Stimulated activated CD4-positive, alpha-beta T cell treated with anti-CD3 and anti-CD28 coated beads, Interleukin-12 subunit alpha, Interleukin-12 subunit beta, amount 100 ng/mL, for 48 hours (primary cell): Measurements from ENCODE around the gene PSAP.

Source experiments
- DNase-seq, 3 donors: peaks; one replicate each; pipeline ENCODE4 v3.0.0-alpha.2; 2020; ENCODE audit warnings: low read depth in 2 of 3, low spot score in 1 of 3

Gene PSAP

GRCh38 chr10:71810048-71810750, 40.9 kb downstream of the PSAP start:
- DNase-seq, result no peak

- DNase-seq, result no peak
Measured at GRCh38 chr10:71809628-71810027, 41.4 kb downstream of the PSAP start.

- no peak for DNase-seq
Measured at GRCh38 chr10:71807557-71808510, 43.2 kb downstream of the PSAP start.

GRCh38 chr10:71806704-71807556, 44.1 kb downstream of the PSAP start:
- DNase-seq, result no peak

GRCh38 chr10:71805776-71806703, 45.0 kb downstream of the PSAP start:
- no peak for DNase-seq

GRCh38 chr10:71804077-71804476, 47.0 kb downstream of the PSAP start:
- DNase-seq, result no peak

GRCh38 chr10:71802715-71803488, 48.1 kb downstream of the PSAP start:
- no peak for DNase-seq

- no peak for DNase-seq
Measured at GRCh38 chr10:71802235-71802634, 48.8 kb downstream of the PSAP start.

GRCh38 chr10:71801361-71801760, 49.7 kb downstream of the PSAP start:
- DNase-seq, result no peak

- DNase-seq, result no peak
Measured at GRCh38 chr10:71799608-71800453, 51.2 kb downstream of the PSAP start.

- DNase-seq, result no peak
Measured at GRCh38 chr10:71799112-71799511, 51.9 kb downstream of the PSAP start.

- no peak for DNase-seq
Measured at GRCh38 chr10:71798308-71798624, 52.8 kb downstream of the PSAP start.

GRCh38 chr10:71797533-71798307, 53.3 kb downstream of the PSAP start:
- DNase-seq, result no peak

- no peak for DNase-seq
Measured at GRCh38 chr10:71796749-71797405, 54.2 kb downstream of the PSAP start.

GRCh38 chr10:71795248-71795647, 55.8 kb downstream of the PSAP start:
- peak in 1 of 3 donors; percentile 14 for DNase-seq

GRCh38 chr10:71790749-71791440, 60.2 kb downstream of the PSAP start:
- DNase-seq, result no peak

- DNase-seq, result no peak
Measured at GRCh38 chr10:71789871-71790270, 61.2 kb downstream of the PSAP start.
